HCT116 (cell line): ENCODE measurements around the gene H2AZ2.

Experiments
- YY1 ChIP-seq: IDR thresholded peaks from 2 replicates; pipeline ENCODE4 v1.6.1; 2011; ENCODE audit warnings: low read length, low read depth, moderate library complexity, mild to moderate bottlenecking; ENCODE audit not compliant: insufficient replicate concordance; ENCODE audit errors: extremely low read depth
- TF ChIP-seq, protein P1 (sequence below), 3 experiments: fragments of 200-600 bp in 1 of 3; sonication (generic) in 1 of 3; IDR thresholded peaks in 2 of 3; conservative IDR thresholded peaks in 1 of 3; 2 replicates each; pipeline ENCODE4 v1.5.1; 2012 to 2017; ENCODE audit warnings: low read depth in 2 of 3, low read length in 2 of 3, antibody characterized with exemption in 1 of 3, borderline replicate concordance in 1 of 3, control low read depth in 1 of 3, mild to moderate bottlenecking in 1 of 3, mixed read lengths in 1 of 3, mixed run types in 1 of 3, moderate library complexity in 1 of 3; ENCODE audit not compliant: insufficient read depth in 1 of 3

DNA sequence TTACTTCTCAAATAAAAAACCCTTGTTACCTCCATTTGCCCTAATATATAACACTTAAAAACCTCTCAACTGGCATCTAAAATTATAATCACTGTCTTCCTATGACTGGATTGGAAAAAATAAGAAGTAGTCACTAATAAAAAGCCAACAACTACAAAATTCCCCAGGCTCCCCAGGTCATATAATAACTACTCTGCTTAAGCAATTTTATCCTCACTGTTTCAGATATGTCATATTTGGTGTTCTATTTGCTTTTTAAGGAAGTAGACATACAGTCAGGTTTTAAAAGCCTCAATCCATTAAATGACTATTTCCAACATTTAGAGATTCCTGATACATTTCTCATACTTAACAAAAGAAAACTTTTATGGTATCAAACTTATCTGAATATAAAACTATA lies 2.4 kb downstream of the H2AZ2 start:
- TF ChIP-seq, protein P1, sequence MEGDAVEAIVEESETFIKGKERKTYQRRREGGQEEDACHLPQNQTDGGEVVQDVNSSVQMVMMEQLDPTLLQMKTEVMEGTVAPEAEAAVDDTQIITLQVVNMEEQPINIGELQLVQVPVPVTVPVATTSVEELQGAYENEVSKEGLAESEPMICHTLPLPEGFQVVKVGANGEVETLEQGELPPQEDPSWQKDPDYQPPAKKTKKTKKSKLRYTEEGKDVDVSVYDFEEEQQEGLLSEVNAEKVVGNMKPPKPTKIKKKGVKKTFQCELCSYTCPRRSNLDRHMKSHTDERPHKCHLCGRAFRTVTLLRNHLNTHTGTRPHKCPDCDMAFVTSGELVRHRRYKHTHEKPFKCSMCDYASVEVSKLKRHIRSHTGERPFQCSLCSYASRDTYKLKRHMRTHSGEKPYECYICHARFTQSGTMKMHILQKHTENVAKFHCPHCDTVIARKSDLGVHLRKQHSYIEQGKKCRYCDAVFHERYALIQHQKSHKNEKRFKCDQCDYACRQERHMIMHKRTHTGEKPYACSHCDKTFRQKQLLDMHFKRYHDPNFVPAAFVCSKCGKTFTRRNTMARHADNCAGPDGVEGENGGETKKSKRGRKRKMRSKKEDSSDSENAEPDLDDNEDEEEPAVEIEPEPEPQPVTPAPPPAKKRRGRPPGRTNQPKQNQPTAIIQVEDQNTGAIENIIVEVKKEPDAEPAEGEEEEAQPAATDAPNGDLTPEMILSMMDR (IDR thresholded peaks at IDR 0.05 in 2 of 3, conservative IDR thresholded peaks at IDR 0.05 in 1 of 3; ENCODE audit: borderline replicate concordance in 1 of 3, insufficient read depth in 1 of 3, low read depth in 2 of 3, low read length in 2 of 3) = no peak
- no peak for TF ChIP-seq YY1
